Activated CD8-positive, alpha-beta memory T cell treated with anti-CD3 and anti-CD28 coated beads for 48 hours (primary cell): Measurements from ENCODE around the gene EVPLL.
"Not testable (repeated sequence)": the region's sequence is repeated elsewhere in the genome, so short reads cannot be mapped to it uniquely, and the experiment has no call there.

ENCODE experiments used
- DNase-seq, 3 experiments: peaks; one replicate each; pipeline ENCODE4 v3.0.0-alpha.2; 2020; ENCODE audit warnings: low read depth in 2 of 3, low spot score in 2 of 3

EVPLL gene

DNA sequence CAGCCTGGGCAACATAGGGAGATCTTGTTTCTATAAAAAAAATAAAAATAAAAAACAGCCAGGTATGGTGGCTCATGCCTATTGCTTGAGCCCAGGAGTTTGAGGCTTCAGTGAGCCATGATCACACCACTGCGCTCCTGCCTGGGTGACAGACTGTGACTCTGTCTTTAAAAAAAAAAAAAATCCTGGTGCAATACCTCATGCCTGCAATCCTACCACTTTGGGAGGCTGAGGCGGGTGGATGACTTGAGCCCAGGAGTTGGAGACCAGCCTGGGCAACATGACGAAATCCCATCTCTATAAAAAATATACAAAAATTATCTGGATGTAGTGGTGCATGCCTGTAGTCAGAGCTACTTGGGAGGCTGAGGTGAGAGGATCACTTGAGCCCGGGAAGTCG is 1.0 kb downstream of the EVPLL start:
- not testable (repeated sequence) for DNase-seq

DNA sequence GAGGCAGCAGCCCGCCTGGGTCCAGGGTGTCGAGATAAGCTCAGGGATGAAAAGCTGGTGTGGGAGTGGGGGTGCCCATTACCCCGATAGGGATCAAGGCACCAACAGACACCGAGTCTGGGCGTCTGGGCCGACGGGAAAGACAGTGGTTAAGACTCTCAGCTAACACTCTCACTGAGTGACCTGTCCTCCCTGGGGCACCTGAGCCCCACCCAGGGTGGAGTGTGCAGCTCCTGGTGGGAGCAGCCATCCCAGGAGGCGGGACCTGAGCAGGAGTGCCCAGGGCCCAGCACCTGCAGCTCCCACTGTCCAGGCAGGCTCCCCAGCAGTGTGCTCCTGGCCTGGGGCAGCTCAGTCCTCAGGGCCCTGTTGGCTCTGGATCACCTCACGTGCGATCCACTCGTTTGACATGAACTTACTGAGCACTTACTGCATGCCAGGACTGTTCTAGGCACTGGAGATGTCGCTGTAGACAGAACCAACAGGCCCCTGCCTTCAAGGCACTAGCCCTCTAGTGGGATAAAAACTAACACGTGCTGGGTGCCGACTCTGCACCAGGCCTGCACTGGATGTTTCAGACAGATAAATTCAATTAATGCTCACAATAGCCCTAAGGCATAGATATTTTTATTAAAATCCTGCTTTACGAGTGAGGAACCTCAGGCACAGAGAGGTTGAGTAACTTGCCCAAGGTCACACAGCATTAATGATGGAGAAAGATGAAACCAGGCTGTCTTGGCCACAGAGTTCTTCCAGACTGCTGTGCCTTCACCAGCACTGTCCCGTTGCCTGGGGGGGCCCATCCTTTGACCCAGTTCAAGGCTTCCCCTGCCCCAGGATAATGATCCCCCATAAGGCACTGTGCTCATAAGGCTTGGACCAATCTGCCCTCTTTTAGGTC is 1.9 kb downstream of the EVPLL start:
- DNase-seq, result no peak

DNA sequence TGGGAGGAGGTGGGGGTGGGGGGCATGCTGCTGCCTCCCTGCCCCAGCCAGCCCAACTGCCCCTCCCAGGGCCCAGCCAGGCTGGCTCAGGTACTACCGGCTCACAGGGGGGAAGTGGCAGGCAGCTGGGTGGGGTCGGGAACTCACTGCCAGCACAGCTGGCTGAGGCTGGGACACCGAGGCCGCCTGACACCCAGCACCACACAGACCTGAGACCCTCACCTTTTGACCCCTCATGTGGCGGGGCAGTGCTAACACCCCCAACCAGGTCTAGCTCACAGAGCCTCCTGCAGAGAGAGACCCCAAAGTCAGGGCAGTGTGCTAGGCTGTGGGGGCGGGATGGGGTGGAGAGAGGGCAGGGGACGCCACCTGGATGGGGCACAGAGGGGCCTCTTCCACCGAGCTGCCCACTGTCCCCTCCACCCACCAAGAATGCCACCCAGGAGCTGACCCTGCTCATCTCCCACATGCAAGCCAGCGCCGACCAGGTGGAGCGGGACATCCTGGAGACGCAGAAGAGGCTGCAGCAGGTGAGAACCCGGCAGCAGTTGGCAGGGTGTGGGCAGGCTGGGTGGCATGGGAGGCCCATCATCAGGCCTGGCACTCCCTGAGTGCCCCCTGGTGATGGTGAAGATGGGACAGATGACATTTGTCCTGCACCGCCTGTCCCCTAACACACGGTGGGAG is 3.0 kb downstream of the EVPLL start:
- no peak for DNase-seq

DNA sequence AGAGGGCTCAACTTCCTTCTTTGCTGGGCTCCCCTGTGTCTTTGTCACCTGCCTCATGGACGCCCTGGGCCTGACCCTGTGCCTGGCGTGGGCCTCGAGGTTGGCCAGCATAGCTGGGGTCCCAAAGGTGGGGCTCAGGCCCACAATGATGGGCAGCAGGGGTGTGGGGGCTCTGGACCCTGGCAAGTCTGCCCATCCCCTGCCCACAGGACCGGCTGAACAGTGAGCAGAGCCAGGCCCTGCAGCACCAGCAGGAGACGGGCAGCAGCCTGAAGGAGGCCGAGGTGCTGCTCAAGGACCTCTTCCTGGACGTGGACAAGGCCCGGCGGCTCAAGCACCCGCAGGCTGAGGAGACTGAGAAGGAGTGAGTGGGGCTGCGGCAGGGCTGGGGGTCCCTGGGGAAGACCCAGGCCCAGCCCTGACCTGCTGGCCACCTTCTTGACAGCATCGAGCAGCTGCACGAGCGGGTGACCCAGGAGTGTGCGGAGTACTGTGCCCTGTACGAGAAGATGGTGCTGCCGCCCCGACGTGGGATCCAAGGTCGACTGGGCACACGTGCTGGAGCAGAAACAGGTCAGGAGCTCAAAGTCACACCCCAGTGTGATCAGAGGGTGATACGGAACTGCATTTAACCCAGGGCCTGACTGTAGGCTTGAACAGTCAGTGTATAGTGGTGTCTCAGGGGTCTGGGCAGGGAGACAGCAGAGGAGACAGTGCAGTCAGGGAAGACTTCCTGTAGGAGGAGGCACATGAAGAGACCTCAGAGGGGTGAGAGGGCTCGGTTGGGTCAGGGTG is 3.8 kb downstream of the EVPLL start:
- DNase-seq, result no peak

DNA sequence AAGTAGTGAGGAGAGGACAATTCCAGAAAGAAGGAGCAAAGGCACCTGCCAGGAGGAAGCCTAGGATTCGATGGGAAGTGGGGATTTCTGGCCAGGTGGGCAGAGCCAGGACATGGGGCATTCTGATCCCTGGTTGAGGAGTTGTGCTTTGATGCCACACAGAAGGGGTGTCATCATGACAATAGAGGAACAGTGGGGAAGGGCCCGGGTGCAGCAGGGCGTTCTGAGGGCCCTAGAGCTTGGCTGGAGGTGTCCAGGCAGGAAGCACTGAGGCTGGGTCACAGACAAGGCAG is 4.3 kb downstream of the EVPLL start:
- no peak for DNase-seq

DNA sequence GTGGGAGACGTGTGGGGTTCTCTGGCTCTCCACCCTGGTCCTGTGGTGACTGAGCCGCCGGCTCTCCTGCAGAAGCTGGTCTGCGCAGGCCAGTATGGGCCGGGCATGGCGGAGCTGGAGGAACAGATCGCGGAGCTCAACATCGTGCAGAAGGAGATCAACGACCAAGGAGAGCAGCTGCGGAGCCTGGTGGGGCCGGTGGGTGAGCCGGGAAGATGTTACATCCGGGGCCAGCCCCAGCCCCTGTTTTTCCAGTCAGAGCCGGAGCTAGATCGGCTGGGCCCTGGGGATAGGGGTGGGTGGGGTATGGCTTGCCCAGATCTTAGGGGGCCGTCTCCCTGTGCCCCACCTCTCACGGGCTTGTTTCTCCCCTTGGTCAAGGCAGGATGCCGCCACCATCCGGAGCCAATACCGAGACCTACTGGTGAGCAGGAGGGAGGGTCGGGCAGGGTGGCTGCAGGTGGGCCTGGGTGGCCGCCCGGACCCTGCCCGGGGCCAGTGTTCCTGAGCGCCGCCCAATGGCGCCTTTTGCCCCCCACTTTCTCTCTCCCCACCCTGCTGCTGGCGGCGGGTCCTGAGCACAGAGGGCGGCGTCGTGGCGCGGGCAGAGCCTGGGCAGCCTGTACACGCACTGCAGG is 5.0 kb downstream of the EVPLL start:
- no peak for DNase-seq

DNA sequence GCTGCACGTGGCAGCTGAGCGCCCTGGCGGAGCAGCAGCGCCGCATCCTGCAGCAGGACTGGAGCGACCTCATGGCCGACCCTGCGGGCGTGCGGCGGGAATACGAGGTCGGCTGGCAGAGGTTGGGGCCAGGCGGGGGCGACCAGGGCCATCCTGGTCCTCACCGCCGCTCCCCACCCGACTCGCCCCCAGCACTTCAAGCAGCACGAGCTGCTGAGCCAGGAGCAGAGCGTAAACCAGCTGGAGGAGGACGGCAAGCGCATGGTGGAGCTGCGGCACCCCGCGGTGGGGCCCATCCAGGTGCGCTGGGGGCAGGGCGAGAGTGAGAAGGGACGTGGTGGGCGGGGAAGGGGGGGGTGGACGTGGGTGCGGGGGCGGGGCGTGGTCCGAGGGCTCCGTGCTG is 5.5 kb downstream of the EVPLL start:
- not testable (repeated sequence) for DNase-seq

DNA sequence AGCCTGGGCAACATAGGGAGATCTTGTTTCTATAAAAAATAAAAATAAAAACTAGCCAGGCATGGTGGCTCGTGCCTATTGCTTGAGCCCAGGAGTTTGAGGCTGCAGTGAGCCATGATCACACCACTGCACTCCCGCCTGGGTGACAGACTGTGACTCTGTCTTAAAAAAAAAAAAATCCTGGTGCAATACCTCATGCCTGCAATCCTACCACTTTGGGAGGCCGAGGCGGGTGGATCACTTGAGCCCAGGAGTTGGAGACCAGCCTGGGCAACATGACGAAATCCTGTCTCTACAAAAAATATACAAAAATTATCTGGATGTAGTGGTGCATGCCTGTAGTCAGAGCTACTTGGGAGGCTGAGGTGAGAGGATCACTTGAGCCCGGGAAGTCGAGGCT is 6.7 kb downstream of the EVPLL start:
- DNase-seq, result not testable (repeated sequence)

DNA sequence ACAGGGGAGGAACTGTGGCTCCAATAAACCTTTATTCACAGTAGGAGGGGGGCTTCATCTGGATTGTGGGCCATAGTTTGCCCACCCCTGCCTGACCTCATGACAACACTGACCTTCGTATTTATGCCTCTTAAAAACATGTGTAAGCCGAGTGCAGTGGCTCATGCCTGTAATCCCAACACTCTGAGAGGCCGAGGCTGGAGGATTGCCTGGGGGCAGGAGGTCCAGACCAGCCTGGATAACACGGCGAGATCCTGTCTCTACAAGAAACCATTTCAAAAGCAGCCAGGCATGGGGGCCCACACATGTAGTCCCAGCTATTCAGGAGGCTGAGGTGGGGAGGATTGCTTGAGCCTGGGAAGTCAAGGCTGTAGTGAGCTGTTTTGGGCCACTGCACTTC is 10.0 kb downstream of the EVPLL start:
- not testable (repeated sequence) for DNase-seq

DNA sequence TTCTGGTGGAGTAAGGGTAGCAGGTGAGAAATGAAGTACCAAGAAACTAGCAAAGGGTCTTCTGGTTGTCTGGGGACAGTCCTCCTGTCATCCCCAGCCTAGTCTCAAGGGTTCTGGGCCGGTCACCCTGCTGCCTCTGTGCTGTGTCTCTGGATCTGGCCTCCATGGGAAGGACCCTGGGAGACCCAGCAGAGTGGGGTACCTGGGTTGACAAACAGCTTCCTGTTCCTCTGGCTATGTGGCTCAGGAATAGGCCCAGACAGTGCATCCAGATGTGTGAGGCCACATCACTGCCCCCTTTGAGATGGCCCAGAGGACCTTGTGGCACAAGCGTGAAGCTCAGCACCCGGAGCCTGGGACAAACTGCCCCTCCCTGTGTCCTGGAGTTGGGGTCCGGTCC is 10.7 kb downstream of the EVPLL start:
- not testable (repeated sequence) for DNase-seq

DNA sequence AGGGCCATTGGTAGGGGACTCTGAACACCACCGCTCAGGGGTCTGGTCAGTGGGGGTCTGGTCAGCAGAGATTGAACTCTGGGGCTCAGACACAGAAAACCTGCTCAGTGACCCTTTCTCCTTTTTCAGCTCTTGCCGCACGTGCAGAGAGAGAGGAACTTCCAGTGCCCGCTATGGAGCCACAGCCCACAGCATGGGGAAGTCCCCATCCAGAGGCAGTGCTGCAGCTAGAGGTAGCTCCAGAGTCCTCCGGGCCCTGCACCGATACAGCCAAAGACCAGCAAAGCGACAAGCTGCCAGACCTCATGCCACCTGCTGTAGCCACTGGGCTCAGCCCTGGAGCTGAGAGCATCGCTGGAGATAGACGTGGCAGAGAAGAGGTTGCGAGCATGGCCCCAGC is 11.2 kb downstream of the EVPLL start:
- not testable (repeated sequence) for DNase-seq

DNA sequence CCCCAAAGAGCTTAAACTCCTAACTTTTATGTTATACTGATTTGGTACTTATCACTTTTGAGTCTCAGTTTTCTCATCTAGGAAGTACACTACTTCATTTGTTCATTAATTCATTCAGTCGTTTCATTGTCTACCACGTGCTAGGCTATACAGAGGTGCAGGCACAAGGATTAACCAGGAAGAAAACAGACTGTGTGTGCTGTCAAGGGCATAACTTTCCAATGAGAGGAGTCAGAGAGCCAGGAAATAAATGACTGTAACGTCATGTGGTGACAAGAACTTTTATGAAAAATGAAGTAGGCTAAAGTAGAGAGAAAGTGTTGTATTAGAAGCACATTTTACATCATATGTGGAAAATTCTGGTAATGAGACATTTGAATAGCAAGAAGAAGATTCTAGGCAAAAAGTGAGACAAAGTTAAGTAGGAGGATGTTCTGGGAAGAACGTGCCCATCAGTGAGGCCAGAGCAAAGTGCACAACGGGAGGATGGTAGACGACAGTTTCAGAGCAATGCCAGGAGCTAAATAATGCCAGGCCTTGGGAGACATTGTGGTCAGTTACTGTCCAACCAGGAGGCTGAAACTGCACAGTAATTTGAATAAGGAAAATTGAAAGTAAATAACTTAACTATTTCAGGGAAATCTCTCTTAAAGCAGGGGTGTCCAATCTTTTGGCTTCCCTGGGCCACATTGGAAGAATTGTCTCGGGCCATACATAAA is 24.5 kb downstream of the EVPLL start:
- DNase-seq, result not testable (repeated sequence)

DNA sequence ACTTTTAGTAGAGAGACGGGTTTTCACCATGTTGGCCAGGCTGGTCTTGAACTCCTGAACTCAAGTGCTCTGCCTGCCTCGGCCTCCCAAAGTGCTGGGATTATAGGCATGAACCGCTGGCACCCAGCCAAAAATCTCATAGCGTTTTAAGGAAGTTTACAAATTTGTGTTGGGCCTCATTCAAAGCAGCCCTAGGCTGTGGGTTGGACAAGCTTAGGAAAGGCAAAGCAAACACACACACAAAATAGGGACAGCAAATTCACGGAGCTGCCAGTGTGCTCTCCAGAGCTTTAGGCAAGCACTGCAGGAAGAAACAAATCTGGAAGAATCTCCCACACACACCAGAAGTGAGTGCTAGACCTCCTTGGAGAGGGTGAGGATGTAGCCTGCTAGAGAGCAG is 25.6 kb downstream of the EVPLL start:
- DNase-seq, result not testable (repeated sequence)

DNA sequence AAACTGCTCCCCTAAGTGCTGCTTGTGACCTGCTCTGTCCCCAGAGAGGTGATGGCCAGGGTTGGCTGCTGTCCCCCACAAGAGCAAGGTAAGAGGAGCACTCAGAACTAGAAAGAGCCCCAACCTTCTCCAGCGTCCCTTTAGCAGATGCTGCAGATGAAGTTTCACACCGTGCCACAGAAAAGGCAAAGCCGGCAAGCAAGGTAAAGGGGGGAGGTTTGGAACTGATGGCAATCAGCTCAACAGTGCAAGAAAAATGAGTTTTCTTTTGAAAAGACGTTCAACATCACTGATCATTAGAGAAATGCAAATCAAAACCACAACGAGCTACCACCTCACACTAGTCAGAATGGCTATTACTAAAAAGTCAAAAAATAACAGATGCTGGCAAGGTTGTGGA is 26.0 kb downstream of the EVPLL start:
- not testable (repeated sequence) for DNase-seq

DNA sequence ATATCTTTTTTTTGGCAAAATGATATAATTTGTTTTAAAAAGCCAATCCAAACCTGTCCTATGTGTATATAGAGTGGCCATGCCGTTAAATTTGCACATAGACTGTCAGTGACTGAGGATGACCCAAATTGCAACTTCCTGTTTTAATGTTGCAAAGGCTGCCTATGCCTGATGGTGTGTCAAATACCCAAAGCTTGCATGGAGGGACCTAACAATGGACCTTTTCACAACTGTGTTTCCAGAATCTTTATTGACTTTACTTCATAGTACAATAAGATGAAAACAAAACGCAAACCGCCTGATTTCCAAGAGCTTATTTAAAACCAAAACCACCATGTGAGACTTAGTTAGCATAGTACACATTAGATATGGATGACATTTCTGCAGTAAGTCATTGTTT is 31.3 kb downstream of the EVPLL start:
- not testable (repeated sequence) for DNase-seq

DNA sequence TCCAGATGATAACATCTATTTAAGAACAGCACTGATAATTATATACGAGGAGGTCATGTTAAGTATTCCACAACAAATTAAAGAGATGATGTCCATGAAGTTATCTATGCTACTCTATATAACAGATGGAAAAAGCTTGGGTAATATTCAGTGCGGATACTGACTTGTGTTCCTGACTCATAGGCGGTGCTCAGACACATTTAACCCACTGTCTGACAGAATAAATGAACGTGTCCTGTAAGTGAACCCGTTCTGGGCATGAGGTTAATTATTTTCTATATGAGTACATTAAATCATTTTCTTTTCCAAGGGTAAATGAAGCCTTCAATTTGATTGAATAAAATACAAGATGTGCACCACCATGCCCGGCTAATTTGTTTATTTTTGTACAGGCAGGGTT is 31.7 kb downstream of the EVPLL start:
- DNase-seq, result not testable (repeated sequence)

DNA sequence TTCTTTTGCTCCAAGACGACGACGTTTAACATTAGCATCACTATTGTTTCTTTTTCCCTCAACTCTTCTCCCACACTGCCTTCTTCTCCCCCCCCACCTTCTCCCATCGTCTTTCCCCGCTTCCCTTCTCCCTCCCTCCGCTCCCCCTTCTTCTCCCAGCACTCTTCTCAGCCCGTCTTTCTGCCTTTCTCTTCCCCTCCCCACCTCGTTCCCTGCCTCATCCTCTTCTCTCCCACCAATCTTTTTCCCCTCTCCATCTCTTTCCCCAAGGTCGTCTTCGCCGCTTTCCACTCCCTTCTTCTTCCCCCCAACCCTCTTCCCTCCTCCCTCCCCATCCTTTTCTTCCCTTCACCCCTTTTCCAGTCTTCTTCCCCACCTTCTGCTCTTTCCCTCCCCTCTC is 33.2 kb downstream of the EVPLL start:
- DNase-seq, result not testable (repeated sequence)

DNA sequence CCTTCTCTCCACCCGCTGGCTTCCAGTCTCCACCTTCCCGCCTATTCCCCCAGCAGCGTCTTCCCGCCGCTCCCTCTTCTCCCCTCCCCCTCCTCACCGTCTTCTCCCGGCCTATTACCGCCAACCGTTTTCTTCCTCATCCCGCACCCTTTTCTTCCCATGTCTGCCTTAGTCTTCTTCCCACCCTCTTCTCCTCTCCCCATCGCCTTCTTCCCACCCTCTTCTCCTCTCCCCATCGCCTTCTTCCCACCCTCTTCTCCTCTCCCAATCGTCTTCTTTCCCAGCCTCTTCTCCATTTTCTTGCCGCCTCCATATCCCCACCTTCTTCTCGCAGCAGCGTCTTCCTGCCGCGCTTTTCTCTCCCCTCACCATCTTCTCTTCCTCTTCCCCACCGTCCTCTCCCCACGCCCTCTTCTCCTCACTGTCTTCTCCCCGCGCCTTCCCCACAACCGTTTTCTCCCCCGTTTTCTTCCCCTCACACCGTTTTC is 33.8 kb downstream of the EVPLL start:
- peak; percentile 2 to 24 (median 19) for DNase-seq

DNA sequence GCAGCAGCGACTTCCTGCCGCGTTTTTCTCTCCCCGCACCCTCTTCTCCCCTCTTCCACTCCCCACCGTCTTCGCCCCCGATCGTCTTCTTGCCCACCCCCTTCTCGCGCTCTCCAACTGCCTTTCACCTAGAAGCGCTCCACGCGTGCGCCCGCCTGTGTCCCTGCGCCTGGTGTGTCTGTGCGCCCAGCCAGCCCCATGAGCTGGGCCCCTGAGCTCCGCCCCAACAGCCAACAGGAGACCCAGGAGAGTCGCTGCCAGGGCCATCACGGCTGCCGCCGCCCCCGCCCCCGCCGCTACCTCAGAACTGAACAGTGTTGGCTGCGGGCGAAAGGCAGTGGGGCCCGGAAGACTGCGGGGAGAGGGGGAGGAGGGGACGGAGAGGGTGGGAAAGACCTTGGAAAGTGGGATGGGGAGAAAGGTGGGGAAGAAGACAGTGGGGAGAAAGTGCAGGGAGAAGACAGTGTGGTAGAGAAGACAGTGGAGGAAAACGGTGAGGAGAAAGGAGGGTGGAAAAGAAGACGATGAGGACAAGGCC is 34.5 kb downstream of the EVPLL start:
- DNase-seq, result not testable (repeated sequence)

DNA sequence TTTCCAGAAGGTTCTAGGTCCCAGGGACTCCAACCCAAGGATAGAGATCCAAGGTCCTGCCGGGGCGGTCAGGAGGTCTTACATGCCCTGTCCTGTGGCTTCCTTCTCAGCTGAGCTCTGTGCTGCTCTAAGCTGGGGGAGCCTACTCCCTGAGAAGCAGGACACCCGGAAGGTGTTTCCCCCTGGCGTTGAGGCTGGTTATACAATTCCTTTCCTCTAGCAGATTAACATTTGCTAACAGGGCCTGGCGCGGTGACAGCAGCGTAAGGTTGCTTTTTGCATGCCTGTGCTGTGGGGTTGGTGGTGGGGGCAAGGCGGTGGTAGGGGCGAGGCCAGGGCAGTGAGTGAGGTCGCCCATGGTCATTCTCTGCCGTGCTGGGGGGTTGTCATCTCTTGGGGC is 43.9 kb downstream of the EVPLL start:
- not testable (repeated sequence) for DNase-seq
